ENCODE measurements around the gene ANKRD13D. TPM values are rescaled to one million over a fixed set of nuclear protein-coding genes. Genes with fewer than 3 reads are reported as not detected.

The ANKRD13D gene
- total and polyA plus RNA-seq, 4 donors, result 42.8 to 115 (median 61.1) TPM

- H3K27ac ChIP-seq (ENCODE audit: low read depth, low read length), result no peak overlapping the region
- H3K9me3 ChIP-seq (ENCODE audit: control insufficient read depth, insufficient read depth, low read length), result no peaks in the 10 kb centered on the region
- H3K27me3 ChIP-seq (ENCODE audit: control insufficient read depth, insufficient read depth, low read length), result no peaks in the 10 kb centered on the region
- peaks cover 46% of the 10 kb centered on the region for H3K4me1 ChIP-seq (ENCODE audit: control insufficient read depth, insufficient read depth, low read length)
- 53% methylated on average over 11 of the region's 11 CpGs for WGBS (ENCODE audit: insufficient coverage)
- no peak overlapping the region for H3K4me3 ChIP-seq (ENCODE audit: low read depth, low read length)
- H3K36me3 ChIP-seq (ENCODE audit: control insufficient read depth, insufficient read depth, low read length), result peaks cover 8% of the 10 kb centered on the region
- DNase-seq (ENCODE audit: low read depth in 4 of 6, low spot score in 6 of 6), result peak in 3 of 6 donors; percentile 45 to 88 (median 83)
These were observed 62.3 kb downstream of the ANKRD13D start for GRCh38 chr11:67351275-67352005.

Other genes with a start within 250 kb of the ANKRD13D start
- 10 to 100 TPM in 1 of 2 donors, 1 to 10 TPM in 1; 2.2 to 16.8 TPM for gene RHOD, start 232.5 kb upstream of the ANKRD13D start, total RNA-seq
- gene RHOD, start 232.5 kb upstream of the ANKRD13D start, polyA plus RNA-seq (ENCODE audit: insufficient read length in 2 of 2), result 1 to 10 TPM; 1.3 to 4.3 TPM
- 10 to 100 TPM; 46.3 to 58.1 TPM for gene KDM2A, start 170.0 kb upstream of the ANKRD13D start, total RNA-seq
- gene KDM2A, start 170.0 kb upstream of the ANKRD13D start, polyA plus RNA-seq (ENCODE audit: insufficient read length in 2 of 2), result 10 to 100 TPM; 56.6 to 71.5 TPM
- 10 to 100 TPM; 44.6 to 44.9 TPM for gene GRK2, start 22.8 kb upstream of the ANKRD13D start, total RNA-seq
- gene GRK2, start 22.8 kb upstream of the ANKRD13D start, polyA plus RNA-seq (ENCODE audit: insufficient read length in 2 of 2), result 100 to 1,000 TPM; 107 to 125 TPM
- 10 to 100 TPM in 1 of 2 donors, 1 to 10 TPM in 1; 7.1 to 14.7 TPM for gene SSH3, start 14.2 kb downstream of the ANKRD13D start, total RNA-seq
- gene SSH3, start 14.2 kb downstream of the ANKRD13D start, polyA plus RNA-seq (ENCODE audit: insufficient read length in 2 of 2), result 10 to 100 TPM; 14.2 to 21.5 TPM
- gene POLD4, start 64.2 kb downstream of the ANKRD13D start, total RNA-seq, result 10 to 100 TPM in 1 of 2 donors, 1 to 10 TPM in 1; 7.8 to 33.2 TPM
- gene POLD4, start 64.2 kb downstream of the ANKRD13D start, polyA plus RNA-seq (ENCODE audit: insufficient read length in 2 of 2), result 10 to 100 TPM; 18.0 to 34.8 TPM
- gene CLCF1, start 84.3 kb downstream of the ANKRD13D start, total RNA-seq, result under 1 TPM; 0.50 to 0.72 TPM
- gene CLCF1, start 84.3 kb downstream of the ANKRD13D start, polyA plus RNA-seq (ENCODE audit: insufficient read length in 2 of 2), result 1 to 10 TPM; 1.5 to 3.3 TPM
- gene RAD9A, start 102.7 kb downstream of the ANKRD13D start, total RNA-seq, result 10 to 100 TPM; 10.4 to 20.9 TPM
- 10 to 100 TPM; 31.4 to 43.5 TPM for gene RAD9A, start 102.7 kb downstream of the ANKRD13D start, polyA plus RNA-seq (ENCODE audit: insufficient read length in 2 of 2)
- 100 to 1,000 TPM in 1 of 2 donors, 10 to 100 TPM in 1; 81.2 to 130 TPM for gene PPP1CA, start 112.6 kb downstream of the ANKRD13D start, total RNA-seq
- 100 to 1,000 TPM; 115 to 119 TPM for gene PPP1CA, start 112.6 kb downstream of the ANKRD13D start, polyA plus RNA-seq (ENCODE audit: insufficient read length in 2 of 2)
- 1 to 10 TPM in 1 of 2 donors, under 1 TPM in 1; 0.83 to 1.9 TPM for gene TBC1D10C, start 114.8 kb downstream of the ANKRD13D start, total RNA-seq
- 1 to 10 TPM; 2.1 to 5.7 TPM for gene TBC1D10C, start 114.8 kb downstream of the ANKRD13D start, polyA plus RNA-seq (ENCODE audit: insufficient read length in 2 of 2)
- gene CARNS1, start 126.4 kb downstream of the ANKRD13D start, total RNA-seq, result 10 to 100 TPM in 1 of 2 donors, 1 to 10 TPM in 1; 8.6 to 17.1 TPM
- 10 to 100 TPM; 34.2 to 38.6 TPM for gene CARNS1, start 126.4 kb downstream of the ANKRD13D start, polyA plus RNA-seq (ENCODE audit: insufficient read length in 2 of 2)
- 10 to 100 TPM; 14.2 to 35.4 TPM for gene RPS6KB2, start 139.2 kb downstream of the ANKRD13D start, total RNA-seq
- 10 to 100 TPM; 38.3 to 46.7 TPM for gene RPS6KB2, start 139.2 kb downstream of the ANKRD13D start, polyA plus RNA-seq (ENCODE audit: insufficient read length in 2 of 2)
- 1 to 10 TPM in 1 of 2 donors, under 1 TPM in 1; 0.40 to 1.6 TPM for gene PTPRCAP, start 148.4 kb downstream of the ANKRD13D start, total RNA-seq
- gene PTPRCAP, start 148.4 kb downstream of the ANKRD13D start, polyA plus RNA-seq (ENCODE audit: insufficient read length in 2 of 2), result 1 to 10 TPM; 1.9 to 3.0 TPM
- gene CORO1B, start 154.2 kb downstream of the ANKRD13D start, total RNA-seq, result 10 to 100 TPM; 27.8 to 64.1 TPM
- gene CORO1B, start 154.2 kb downstream of the ANKRD13D start, polyA plus RNA-seq (ENCODE audit: insufficient read length in 2 of 2), result 10 to 100 TPM; 57.7 to 58.2 TPM
- gene GPR152, start 163.4 kb downstream of the ANKRD13D start, total RNA-seq, result not detected
- not detected for gene GPR152, start 163.4 kb downstream of the ANKRD13D start, polyA plus RNA-seq (ENCODE audit: insufficient read length in 2 of 2)
- under 1 TPM; 0.30 to 0.39 TPM for gene CABP4, start 166.1 kb downstream of the ANKRD13D start, total RNA-seq
- under 1 TPM; 0.53 to 0.67 TPM for gene CABP4, start 166.1 kb downstream of the ANKRD13D start, polyA plus RNA-seq (ENCODE audit: insufficient read length in 2 of 2)
- gene TMEM134, start 179.9 kb downstream of the ANKRD13D start, total RNA-seq, result 10 to 100 TPM; 14.9 to 19.7 TPM
- gene TMEM134, start 179.9 kb downstream of the ANKRD13D start, polyA plus RNA-seq (ENCODE audit: insufficient read length in 2 of 2), result 10 to 100 TPM; 48.8 to 69.0 TPM
- 10 to 100 TPM; 47.0 to 77.4 TPM for gene AIP, start 193.7 kb downstream of the ANKRD13D start, total RNA-seq
- 10 to 100 TPM; 64.5 to 65.7 TPM for gene AIP, start 193.7 kb downstream of the ANKRD13D start, polyA plus RNA-seq (ENCODE audit: insufficient read length in 2 of 2)
- 10 to 100 TPM; 34.0 to 48.6 TPM for gene PITPNM1, start 216.1 kb downstream of the ANKRD13D start, total RNA-seq
- gene PITPNM1, start 216.1 kb downstream of the ANKRD13D start, polyA plus RNA-seq (ENCODE audit: insufficient read length in 2 of 2), result 100 to 1,000 TPM; 101 to 118 TPM
- 10 to 100 TPM in 1 of 2 donors, 1 to 10 TPM in 1; 8.7 to 27.5 TPM for gene CDK2AP2, start 218.9 kb downstream of the ANKRD13D start, total RNA-seq
- gene CDK2AP2, start 218.9 kb downstream of the ANKRD13D start, polyA plus RNA-seq (ENCODE audit: insufficient read length in 2 of 2), result 10 to 100 TPM; 51.1 to 53.2 TPM
- gene CABP2, start 234.1 kb downstream of the ANKRD13D start, total RNA-seq, result under 1 TPM in 1 of 2 donors, not detected in 1; 0.22 TPM
- gene CABP2, start 234.1 kb downstream of the ANKRD13D start, polyA plus RNA-seq (ENCODE audit: insufficient read length in 2 of 2), result not detected

Measured in spinal cord (tissue), 10 donors.